NCI-H1048 (cell line): ENCODE data around the gene TRIP10.
"Not testable (repeated sequence)": the region's sequence is repeated elsewhere in the genome, so short reads cannot be mapped to it uniquely, and the experiment has no call there.

Source experiments
- DNase-seq: peaks from one replicate; lab custom pipeline; 2025; lab: John Stamatoyannopoulos, UW

The TRIP10 gene

GRCh38 chr19:6743714-6744380, 4.4 kb downstream of the TRIP10 start:
- DNase-seq: no peak

GRCh38 chr19:6744381-6745301, 5.2 kb downstream of the TRIP10 start:
- no peak for DNase-seq

- no peak for DNase-seq
Observed at GRCh38 chr19:6745965-6746364, 6.5 kb downstream of the TRIP10 start.

GRCh38 chr19:6748543-6748942, 9.1 kb downstream of the TRIP10 start:
- not testable (repeated sequence) for DNase-seq

GRCh38 chr19:6750062-6750461, 10.6 kb downstream of the TRIP10 start:
- DNase-seq: no peak

GRCh38 chr19:6751189-6751588, 11.7 kb downstream of the TRIP10 start:
- no peak for DNase-seq

GRCh38 chr19:6752256-6753177, 13.0 kb downstream of the TRIP10 start:
- DNase-seq: no peak

GRCh38 chr19:6753178-6754031, 13.9 kb downstream of the TRIP10 start:
- DNase-seq: no peak

- DNase-seq: no peak
Observed at GRCh38 chr19:6754136-6754535, 14.7 kb downstream of the TRIP10 start.

GRCh38 chr19:6754653-6755463, 15.4 kb downstream of the TRIP10 start:
- DNase-seq: no peak

GRCh38 chr19:6760606-6761005, 21.1 kb downstream of the TRIP10 start:
- no peak for DNase-seq

- no peak for DNase-seq
Observed at GRCh38 chr19:6761053-6761676, 21.7 kb downstream of the TRIP10 start.

GRCh38 chr19:6762253-6762797, 22.8 kb downstream of the TRIP10 start:
- not testable (repeated sequence) for DNase-seq

- DNase-seq: peak; percentile 62
Observed at GRCh38 chr19:6765738-6766356, 26.4 kb downstream of the TRIP10 start.

- no peak for DNase-seq
Observed at GRCh38 chr19:6766357-6767080, 27.0 kb downstream of the TRIP10 start.

GRCh38 chr19:6767081-6767356, 27.5 kb downstream of the TRIP10 start:
- peak; percentile 61 for DNase-seq

GRCh38 chr19:6767357-6768235, 28.1 kb downstream of the TRIP10 start, which contains the start of gene SH2D3A:
Gene SH2D3A (minus strand): TSS chr19:6767435. CDS start chr19:6763748, 3,687 bp downstream.
- DNase-seq: peak; percentile 85
